DND-41 (cell line): ENCODE measurements around the gene SYNE3.

ENCODE experiments used
- CTCF ChIP-seq: IDR thresholded peaks from 2 replicates; pipeline ENCODE4 v1.5.1; 2012; ENCODE audit warnings: borderline replicate concordance, low read length, moderate library complexity, mild to moderate bottlenecking; ENCODE audit not compliant: poor library complexity, severe bottlenecking; ENCODE audit errors: extremely low read depth
- EZH2 ChIP-seq: IDR thresholded peaks from 3 replicates; pipeline ENCODE4 v1.6.1; 2012; ENCODE audit warnings: borderline replicate concordance, low read depth, mild to moderate bottlenecking, moderate library complexity, low read length, inconsistent platforms; ENCODE audit not compliant: severe bottlenecking

DNA sequence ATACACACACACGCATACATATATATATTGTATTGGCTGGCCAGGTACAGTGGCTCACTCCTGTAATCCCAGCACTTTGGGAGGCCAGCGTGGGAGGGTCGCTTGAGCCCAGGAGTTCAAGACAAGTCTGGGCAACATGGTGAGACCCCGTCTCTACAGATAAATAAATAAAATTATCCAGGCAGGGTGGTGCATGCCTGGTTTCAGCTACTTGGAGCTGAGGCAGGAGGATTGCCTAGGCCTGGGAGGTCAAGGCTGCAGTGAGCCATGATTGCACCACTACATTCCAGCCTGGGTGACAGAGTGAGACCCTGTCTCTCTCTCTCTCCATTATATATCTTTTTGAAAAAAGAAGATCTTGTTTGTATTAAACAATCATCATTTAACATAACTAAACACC is 4.6 kb upstream of the SYNE3 start:
- TF ChIP-seq CTCF (no peak), EZH2 (no peak)
